Colonic mucosa (tissue), 4 donors: ENCODE data around the gene GSTM2. TPM values are rescaled to one million over a fixed set of nuclear protein-coding genes. Genes with fewer than 3 reads are reported as not detected.
"Not testable (repeated sequence)": the region's sequence is repeated elsewhere in the genome, so short reads cannot be mapped to it uniquely, and the experiment has no call there.

ENCODE experiments used
- DNase-seq: peaks from one replicate; pipeline ENCODE4 v3.0.0-alpha.2; 2020
- H3K27ac ChIP-seq: fragments of 200-600 bp; one replicate; pipeline ENCODE4 v1.8.0; 2021
- H3K27me3 ChIP-seq: fragments of 200-600 bp; one replicate; pipeline ENCODE4 v1.8.0; 2021
- H3K36me3 ChIP-seq: fragments of 200-600 bp; one replicate; pipeline ENCODE4 v1.8.0; 2021
- H3K4me1 ChIP-seq: fragments of 200-600 bp; one replicate; pipeline ENCODE4 v1.8.0; 2021; ENCODE audit warnings: mild to moderate bottlenecking
- H3K4me3 ChIP-seq: fragments of 200-600 bp; one replicate; pipeline ENCODE4 v1.8.0; 2021
- H3K9ac ChIP-seq, 2 donors: one replicate each; pipeline ENCODE4 v1.7.0; 2013; ENCODE audit warnings: control low read depth in 2 of 2, low read depth in 2 of 2, low read length in 2 of 2
- H3K9me3 ChIP-seq: fragments of 200-600 bp; one replicate; pipeline ENCODE4 v1.8.0; 2021
- CTCF ChIP-seq: fragments of 200-600 bp; IDR thresholded peaks from one replicate; pipeline ENCODE4 v1.8.0; 2022; ENCODE audit warnings: antibody characterized with exemption, mild to moderate bottlenecking
- intact Hi-C: fragments of 100-400 bp; cut with DNase I; formaldehyde crosslinking; loops from one replicate; pipeline ENCODE4 v1.14.1; 2022
- total RNA-seq, 2 donors: library from RNA; stranded (reverse); fragmentation: NEBNext Ultra II Directional in 1 of 2; extraction: Animal tissue kit (Norgen Biotek cat#: 25700) in 1 of 2; gene quantifications; one replicate each; pipeline ENCODE4 v1.2.1, GENCODE V29; 2021
- donor health status: healthy.
- donor health status: DM: no; HTN: no; CAD: no.
- donor health status: DM: no; HTN: no; CAD: no.

The GSTM2 gene
- total RNA-seq, 2 donors from 2014 or later: 18.5 to 20.7 TPM

- H3K36me3 ChIP-seq: no peaks in the 10 kb centered on the region
- no peak overlapping the region for H3K4me3 ChIP-seq
- H3K4me1 ChIP-seq: no peaks in the 10 kb centered on the region
- H3K27me3 ChIP-seq: no peaks in the 10 kb centered on the region
- no peaks in the 10 kb centered on the region for H3K9me3 ChIP-seq
- TF ChIP-seq CTCF: no peak
- intact Hi-C loops: no loop called here
- H3K9ac ChIP-seq: no peak overlapping the region
- no peak for DNase-seq
- no peak overlapping the region for H3K27ac ChIP-seq
Measured at GRCh38 chr1:109657970-109658369, 9.9 kb upstream of the GSTM2 start.

- H3K27me3 ChIP-seq: no peaks in the 10 kb centered on the region
- intact Hi-C loops: no loop called here
- no peak for DNase-seq
Measured at GRCh38 chr1:109658533-109659042, 9.3 kb upstream of the GSTM2 start.

GRCh38 chr1:109659145-109659544 lies 8.7 kb upstream of the GSTM2 start:
- Histone ChIP-seq H3K27me3 (no peaks in the 10 kb centered on the region), H3K36me3 (no peaks in the 10 kb centered on the region), H3K4me1 (no peaks in the 10 kb centered on the region), H3K9ac (no peak overlapping the region), H3K4me3 (no peak overlapping the region), H3K9me3 (no peaks in the 10 kb centered on the region), H3K27ac (no peak overlapping the region)
- no peak for TF ChIP-seq CTCF
- no peak for DNase-seq
- intact Hi-C loops: no loop called here

More at GRCh38 chr1:109658533-109659042, 9.3 kb upstream of the GSTM2 start:
- Histone ChIP-seq H3K4me1 (no peaks in the 10 kb centered on the region), H3K27ac (no peak overlapping the region), H3K4me3 (no peak overlapping the region), H3K9ac (no peak overlapping the region), H3K9me3 (no peaks in the 10 kb centered on the region), H3K36me3 (no peaks in the 10 kb centered on the region)
- TF ChIP-seq CTCF: no peak

GRCh38 chr1:109659997-109660690 lies 7.7 kb upstream of the GSTM2 start:
- intact Hi-C loops: no loop called here
- Histone ChIP-seq H3K4me3 (no peak overlapping the region), H3K27me3 (no peaks in the 10 kb centered on the region), H3K36me3 (no peaks in the 10 kb centered on the region), H3K9me3 (no peaks in the 10 kb centered on the region), H3K27ac (no peak overlapping the region), H3K9ac (no peak overlapping the region), H3K4me1 (no peaks in the 10 kb centered on the region)
- TF ChIP-seq CTCF: no peak
- no peak for DNase-seq

- H3K9ac ChIP-seq, H3K4me1 ChIP-seq, H3K27me3 ChIP-seq, DNase-seq, H3K27ac ChIP-seq, intact Hi-C loops, H3K36me3 ChIP-seq, H3K4me3 ChIP-seq, H3K9me3 ChIP-seq: not testable (repeated sequence)
Measured at GRCh38 chr1:109660691-109661026, 7.2 kb upstream of the GSTM2 start.

- intact Hi-C loops: no loop called here
- Histone ChIP-seq H3K4me3 (no peak overlapping the region), H3K4me1 (no peaks in the 10 kb centered on the region), H3K27me3 (no peaks in the 10 kb centered on the region), H3K36me3 (no peaks in the 10 kb centered on the region), H3K9ac (no peak overlapping the region), H3K9me3 (no peaks in the 10 kb centered on the region), H3K27ac (no peak overlapping the region)
- no peak for TF ChIP-seq CTCF
- DNase-seq: no peak
Measured at GRCh38 chr1:109661391-109661790, 6.5 kb upstream of the GSTM2 start.
